Measurements from ENCODE around the gene IL24.

- TF ChIP-seq, protein P1, sequence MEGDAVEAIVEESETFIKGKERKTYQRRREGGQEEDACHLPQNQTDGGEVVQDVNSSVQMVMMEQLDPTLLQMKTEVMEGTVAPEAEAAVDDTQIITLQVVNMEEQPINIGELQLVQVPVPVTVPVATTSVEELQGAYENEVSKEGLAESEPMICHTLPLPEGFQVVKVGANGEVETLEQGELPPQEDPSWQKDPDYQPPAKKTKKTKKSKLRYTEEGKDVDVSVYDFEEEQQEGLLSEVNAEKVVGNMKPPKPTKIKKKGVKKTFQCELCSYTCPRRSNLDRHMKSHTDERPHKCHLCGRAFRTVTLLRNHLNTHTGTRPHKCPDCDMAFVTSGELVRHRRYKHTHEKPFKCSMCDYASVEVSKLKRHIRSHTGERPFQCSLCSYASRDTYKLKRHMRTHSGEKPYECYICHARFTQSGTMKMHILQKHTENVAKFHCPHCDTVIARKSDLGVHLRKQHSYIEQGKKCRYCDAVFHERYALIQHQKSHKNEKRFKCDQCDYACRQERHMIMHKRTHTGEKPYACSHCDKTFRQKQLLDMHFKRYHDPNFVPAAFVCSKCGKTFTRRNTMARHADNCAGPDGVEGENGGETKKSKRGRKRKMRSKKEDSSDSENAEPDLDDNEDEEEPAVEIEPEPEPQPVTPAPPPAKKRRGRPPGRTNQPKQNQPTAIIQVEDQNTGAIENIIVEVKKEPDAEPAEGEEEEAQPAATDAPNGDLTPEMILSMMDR (IDR thresholded peaks at IDR 0.05; ENCODE audit: insufficient read depth, low read length): no peak
- TF ChIP-seq POLR2AphosphoS5 (IDR thresholded peaks at IDR 0.05; ENCODE audit: low read depth): no peak
- no peak for TF ChIP-seq SPI1 (IDR thresholded peaks at IDR 0.05; ENCODE audit: borderline replicate concordance, low read depth)
These were observed 6.8 kb upstream of the IL24 start for GRCh38 chr1:206890125-206891060.

Measured in HL-60 (cell line).